ENCODE results near the gene SERPINB8.
A peak's percentile ranks its signal among the peaks of the same experiment; 100 is the strongest.
"Not testable (repeated sequence)": the region's sequence is repeated elsewhere in the genome, so short reads cannot be mapped to it uniquely, and the experiment has no call there.

The SERPINB8 gene

GRCh38 chr18:63969942-63970808 lies at the start of gene SERPINB8:
SERPINB8 (plus strand) TSS chr18:63970081; CDS start chr18:63978309, 8,228 bp downstream.
- DNase-seq (ENCODE audit: low read depth): peak; percentile 60

- DNase-seq (ENCODE audit: low read depth): no peak
Observed at GRCh38 chr18:63922049-63922448, 47.8 kb upstream of the SERPINB8 start.

- no peak for DNase-seq (ENCODE audit: low read depth)
Observed at GRCh38 chr18:63924551-63924950, 45.3 kb upstream of the SERPINB8 start.

- no peak for DNase-seq (ENCODE audit: low read depth)
Observed at GRCh38 chr18:63928331-63928730, 41.5 kb upstream of the SERPINB8 start.

- not testable (repeated sequence) for DNase-seq (ENCODE audit: low read depth)
Observed at GRCh38 chr18:63929369-63929768, 40.5 kb upstream of the SERPINB8 start.

GRCh38 chr18:63930773-63931354 lies 39.0 kb upstream of the SERPINB8 start:
- no peak for DNase-seq (ENCODE audit: low read depth)

GRCh38 chr18:63936156-63936931 lies 33.5 kb upstream of the SERPINB8 start:
- no peak for DNase-seq (ENCODE audit: low read depth)

- DNase-seq (ENCODE audit: low read depth): no peak
Observed at GRCh38 chr18:63936932-63937393, 32.9 kb upstream of the SERPINB8 start.

- DNase-seq (ENCODE audit: low read depth): no peak
Observed at GRCh38 chr18:63940008-63940407, 29.9 kb upstream of the SERPINB8 start.

GRCh38 chr18:63940543-63941050 lies 29.3 kb upstream of the SERPINB8 start:
- not testable (repeated sequence) for DNase-seq (ENCODE audit: low read depth)

GRCh38 chr18:63947051-63947790 lies 22.7 kb upstream of the SERPINB8 start:
- DNase-seq (ENCODE audit: low read depth): no peak

GRCh38 chr18:63949068-63949737 lies 20.7 kb upstream of the SERPINB8 start, which contains the start of gene HMSD:
HMSD (plus strand) TSS chr18:63949301; CDS start chr18:63953456, 4,155 bp downstream.
- no peak for DNase-seq (ENCODE audit: low read depth)

GRCh38 chr18:63951302-63951705 lies 18.6 kb upstream of the SERPINB8 start:
- DNase-seq (ENCODE audit: low read depth): no peak

- DNase-seq (ENCODE audit: low read depth): no peak
Observed at GRCh38 chr18:63953811-63954210, 16.1 kb upstream of the SERPINB8 start.

GRCh38 chr18:63956755-63957154 lies 13.1 kb upstream of the SERPINB8 start:
- no peak for DNase-seq (ENCODE audit: low read depth)

- DNase-seq (ENCODE audit: low read depth): no peak
Observed at GRCh38 chr18:63960891-63961290, 9.0 kb upstream of the SERPINB8 start.

GRCh38 chr18:63961435-63961980 lies 8.4 kb upstream of the SERPINB8 start:
- DNase-seq (ENCODE audit: low read depth): no peak

GRCh38 chr18:63962137-63962536 lies 7.7 kb upstream of the SERPINB8 start:
- no peak for DNase-seq (ENCODE audit: low read depth)

GRCh38 chr18:63963615-63964256 lies 6.1 kb upstream of the SERPINB8 start:
- DNase-seq (ENCODE audit: low read depth): no peak

- no peak for DNase-seq (ENCODE audit: low read depth)
Observed at GRCh38 chr18:63964908-63965307, 5.0 kb upstream of the SERPINB8 start.

All from stimulated activated CD8-positive, alpha-beta memory T cell treated with anti-CD3 and anti-CD28 coated beads, Interleukin-12 subunit alpha, Interleukin-12 subunit beta, amount 100 ng/mL, for 4 hours (primary cell).